ENCODE results near the gene SMIM23.
"Not testable (repeated sequence)": the region's sequence is repeated elsewhere in the genome, so short reads cannot be mapped to it uniquely, and the experiment has no call there.

Gene SMIM23

DNA sequence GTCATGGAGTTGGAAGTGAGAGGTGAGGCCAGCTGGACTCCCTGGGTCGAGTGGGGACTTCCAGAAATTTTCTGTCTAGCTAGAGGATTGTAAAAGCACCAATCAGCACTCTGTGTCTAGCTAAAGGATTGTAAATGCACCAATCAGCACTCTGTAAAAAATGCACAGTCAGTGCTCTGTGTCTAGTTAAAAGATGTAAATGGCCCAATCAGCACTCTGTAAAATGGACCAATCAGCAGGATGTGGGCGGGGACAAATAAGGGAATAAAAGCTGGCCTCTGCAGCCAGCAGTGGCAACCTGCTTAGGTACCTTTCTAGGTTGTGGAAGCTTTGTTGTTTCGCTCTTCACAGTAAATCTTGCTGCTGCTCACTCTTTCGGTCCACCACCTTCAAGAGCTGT is 3.9 kb upstream of the SMIM23 start:
- H2AFZ ChIP-seq (ENCODE audit: low read depth, low read length); H3K9me3 ChIP-seq (ENCODE audit: low read length); H3K36me3 ChIP-seq (ENCODE audit: insufficient read depth, low read length); H3K27me3 ChIP-seq (ENCODE audit: insufficient read depth, low read length); H3K4me1 ChIP-seq (ENCODE audit: insufficient read depth, low read length); H3K4me3 ChIP-seq (ENCODE audit: low read length): not testable (repeated sequence)

DNA sequence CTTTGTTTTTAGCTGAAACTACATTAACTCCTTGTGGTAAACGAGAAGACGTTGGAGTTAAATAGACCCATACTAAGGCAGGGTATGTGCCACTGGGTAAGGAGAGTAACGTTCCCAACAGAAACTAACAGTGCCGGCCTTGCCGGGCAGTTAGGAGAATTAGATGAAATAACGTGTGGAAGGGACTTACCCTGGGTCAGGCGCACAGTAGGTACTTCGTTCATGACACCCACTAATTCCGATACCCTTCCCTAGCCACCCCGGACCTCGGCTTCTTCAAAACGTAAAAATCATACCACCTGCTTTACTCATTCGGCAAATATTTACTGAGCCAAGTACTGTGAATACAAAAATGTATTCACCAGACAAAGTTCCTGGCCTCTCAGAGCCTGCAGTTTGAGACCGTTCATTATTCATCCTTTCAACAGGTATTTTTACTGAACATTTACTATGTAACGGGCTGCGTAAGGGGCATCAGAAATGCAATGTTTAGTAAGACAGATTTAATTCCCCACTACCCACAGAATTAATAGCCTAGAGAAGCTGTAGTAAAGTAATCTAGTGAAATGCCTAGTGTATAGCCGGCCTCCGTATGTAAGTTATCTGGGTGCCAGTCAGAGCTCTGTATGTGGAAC is 3.2 kb upstream of the SMIM23 start:
- Histone ChIP-seq H3K9me3 (ENCODE audit: low read length) (no peaks in the 10 kb centered on the region), H3K27me3 (ENCODE audit: insufficient read depth, low read length) (peaks cover 2% of the 10 kb centered on the region), H3K4me1 (ENCODE audit: insufficient read depth, low read length) (no peaks in the 10 kb centered on the region), H3K36me3 (ENCODE audit: insufficient read depth, low read length) (no peaks in the 10 kb centered on the region), H2AFZ (ENCODE audit: low read depth, low read length) (no peak overlapping the region), H3K4me3 (ENCODE audit: low read length) (no peak overlapping the region)

DNA sequence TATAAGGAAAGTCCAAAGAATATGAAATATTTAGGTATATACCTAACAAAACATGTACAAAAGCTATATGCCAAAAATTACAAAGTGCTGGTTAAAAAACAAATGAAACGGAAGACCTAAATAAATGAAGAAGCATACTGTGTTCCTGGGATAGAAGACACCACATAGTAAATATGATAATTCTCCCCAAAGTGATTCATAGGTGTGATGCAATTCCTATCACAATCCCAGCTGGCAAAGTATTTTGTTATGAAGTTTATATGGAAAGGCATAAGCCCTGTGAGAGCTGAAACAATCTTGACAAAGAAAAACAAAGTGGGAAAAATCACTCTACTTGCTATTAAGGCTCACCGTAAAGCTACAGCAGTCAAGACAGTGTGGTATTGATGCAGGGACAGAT is 2.6 kb upstream of the SMIM23 start:
- Histone ChIP-seq H3K4me1 (ENCODE audit: insufficient read depth, low read length) (no peaks in the 10 kb centered on the region), H3K27me3 (ENCODE audit: insufficient read depth, low read length) (peaks cover 2% of the 10 kb centered on the region), H2AFZ (ENCODE audit: low read depth, low read length) (no peak overlapping the region), H3K9me3 (ENCODE audit: low read length) (no peaks in the 10 kb centered on the region), H3K4me3 (ENCODE audit: low read length) (no peak overlapping the region), H3K36me3 (ENCODE audit: insufficient read depth, low read length) (no peaks in the 10 kb centered on the region)

GRCh38 chr5:171789353-171789752 is 3.7 kb downstream of the SMIM23 start:
- Histone ChIP-seq H3K4me1 (ENCODE audit: insufficient read depth, low read length) (no peaks in the 10 kb centered on the region), H2AFZ (ENCODE audit: low read depth, low read length) (no peak overlapping the region), H3K27me3 (ENCODE audit: insufficient read depth, low read length) (no peaks in the 10 kb centered on the region), H3K4me3 (ENCODE audit: low read length) (no peak overlapping the region), H3K9me3 (ENCODE audit: low read length) (no peaks in the 10 kb centered on the region), H3K36me3 (ENCODE audit: insufficient read depth, low read length) (no peaks in the 10 kb centered on the region)

DNA sequence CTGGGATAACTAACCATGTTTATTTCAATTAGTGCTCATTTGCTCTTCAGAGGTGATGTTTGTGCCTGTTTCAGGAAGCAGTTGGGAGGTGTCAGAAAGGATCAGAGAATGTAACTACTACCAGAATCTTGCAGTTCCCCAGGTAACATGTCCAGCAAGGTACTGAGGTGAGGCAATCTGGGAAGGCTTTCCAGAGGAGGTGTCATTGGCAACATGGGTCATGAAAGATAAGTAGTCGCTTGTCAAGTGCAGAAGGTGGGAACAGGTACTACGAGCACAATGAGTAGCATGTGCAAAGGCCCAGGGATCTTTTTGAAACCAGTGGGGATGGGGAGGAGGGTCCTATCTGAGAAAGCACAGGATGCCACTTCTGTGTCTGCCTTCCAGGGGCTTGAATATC is 4.8 kb downstream of the SMIM23 start:
- Histone ChIP-seq H3K9me3 (ENCODE audit: low read length) (no peaks in the 10 kb centered on the region), H2AFZ (ENCODE audit: low read depth, low read length) (no peak overlapping the region), H3K36me3 (ENCODE audit: insufficient read depth, low read length) (no peaks in the 10 kb centered on the region), H3K4me1 (ENCODE audit: insufficient read depth, low read length) (no peaks in the 10 kb centered on the region), H3K27me3 (ENCODE audit: insufficient read depth, low read length) (no peaks in the 10 kb centered on the region), H3K4me3 (ENCODE audit: low read length) (no peak overlapping the region)

GRCh38 chr5:171794470-171794960 is 8.9 kb downstream of the SMIM23 start:
- Histone ChIP-seq H3K9me3 (ENCODE audit: low read length) (no peaks in the 10 kb centered on the region), H2AFZ (ENCODE audit: low read depth, low read length) (no peak overlapping the region), H3K4me3 (ENCODE audit: low read length) (no peak overlapping the region), H3K4me1 (ENCODE audit: insufficient read depth, low read length) (no peaks in the 10 kb centered on the region), H3K27me3 (ENCODE audit: insufficient read depth, low read length) (peaks cover 5% of the 10 kb centered on the region), H3K36me3 (ENCODE audit: insufficient read depth, low read length) (no peaks in the 10 kb centered on the region)

DNA sequence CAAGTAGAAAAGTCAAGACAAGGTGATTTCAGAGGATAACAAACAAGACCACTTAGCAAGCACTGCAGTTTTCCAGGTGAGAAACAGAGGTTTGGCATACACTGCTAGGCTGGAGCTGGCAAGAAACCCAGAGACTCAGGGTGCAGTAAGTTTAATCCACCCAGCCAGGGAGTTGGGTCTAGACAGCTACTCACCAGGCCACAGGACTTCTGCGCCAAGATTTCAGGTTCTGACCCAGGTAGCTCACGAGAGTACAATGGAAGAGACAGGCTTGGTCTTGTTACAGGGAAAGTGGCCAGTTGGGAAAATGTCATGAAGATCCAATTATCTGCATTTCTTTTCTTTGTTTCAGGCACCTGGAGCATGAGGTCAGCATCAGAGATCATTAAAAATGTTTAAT is 9.8 kb downstream of the SMIM23 start:
- no peaks in the 10 kb centered on the region for H3K36me3 ChIP-seq (ENCODE audit: insufficient read depth, low read length)
- H3K9me3 ChIP-seq (ENCODE audit: low read length): no peaks in the 10 kb centered on the region
- no peak overlapping the region for H2AFZ ChIP-seq (ENCODE audit: low read depth, low read length)
- no peaks in the 10 kb centered on the region for H3K4me1 ChIP-seq (ENCODE audit: insufficient read depth, low read length)
- peaks cover 5% of the 10 kb centered on the region for H3K27me3 ChIP-seq (ENCODE audit: insufficient read depth, low read length)
- H3K4me3 ChIP-seq (ENCODE audit: low read length): no peak overlapping the region

DNA sequence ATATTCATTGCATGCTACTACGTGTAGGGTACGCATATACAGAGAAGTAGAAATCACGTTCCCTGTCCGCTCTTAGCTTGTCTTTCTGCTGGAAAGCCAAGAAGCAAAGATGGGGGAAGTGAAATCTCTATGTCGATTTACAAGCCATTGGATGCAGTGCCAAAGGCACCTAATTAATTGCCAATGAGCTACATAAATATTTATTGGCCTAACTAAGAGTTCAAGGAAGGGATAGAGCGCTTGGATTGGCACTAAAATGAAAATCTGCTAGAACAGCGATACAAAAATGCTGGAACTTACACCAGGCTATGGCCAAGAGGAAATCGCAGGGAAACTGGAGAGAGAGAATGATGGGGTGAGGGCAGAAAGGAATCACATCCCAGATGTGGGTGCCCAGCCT is 10.8 kb downstream of the SMIM23 start:
- H3K36me3 ChIP-seq (ENCODE audit: insufficient read depth, low read length): no peaks in the 10 kb centered on the region
- H3K9me3 ChIP-seq (ENCODE audit: low read length): no peaks in the 10 kb centered on the region
- no peak overlapping the region for H3K4me3 ChIP-seq (ENCODE audit: low read length)
- no peaks in the 10 kb centered on the region for H3K4me1 ChIP-seq (ENCODE audit: insufficient read depth, low read length)
- no peak overlapping the region for H2AFZ ChIP-seq (ENCODE audit: low read depth, low read length)
- peaks cover 5% of the 10 kb centered on the region for H3K27me3 ChIP-seq (ENCODE audit: insufficient read depth, low read length)

- Histone ChIP-seq H3K4me3 (ENCODE audit: low read length) (no peak overlapping the region), H3K27me3 (ENCODE audit: insufficient read depth, low read length) (peaks cover 5% of the 10 kb centered on the region), H2AFZ (ENCODE audit: low read depth, low read length) (no peak overlapping the region), H3K4me1 (ENCODE audit: insufficient read depth, low read length) (no peaks in the 10 kb centered on the region), H3K9me3 (ENCODE audit: low read length) (no peaks in the 10 kb centered on the region), H3K36me3 (ENCODE audit: insufficient read depth, low read length) (no peaks in the 10 kb centered on the region)
Observed at GRCh38 chr5:171797543-171797942, 11.9 kb downstream of the SMIM23 start.

GRCh38 chr5:171798418-171798817 is 12.8 kb downstream of the SMIM23 start:
- Histone ChIP-seq H3K27me3 (ENCODE audit: insufficient read depth, low read length) (peaks cover 5% of the 10 kb centered on the region), H3K36me3 (ENCODE audit: insufficient read depth, low read length) (no peaks in the 10 kb centered on the region), H3K4me3 (ENCODE audit: low read length) (no peak overlapping the region), H3K4me1 (ENCODE audit: insufficient read depth, low read length) (no peaks in the 10 kb centered on the region), H2AFZ (ENCODE audit: low read depth, low read length) (no peak overlapping the region), H3K9me3 (ENCODE audit: low read length) (no peaks in the 10 kb centered on the region)

DNA sequence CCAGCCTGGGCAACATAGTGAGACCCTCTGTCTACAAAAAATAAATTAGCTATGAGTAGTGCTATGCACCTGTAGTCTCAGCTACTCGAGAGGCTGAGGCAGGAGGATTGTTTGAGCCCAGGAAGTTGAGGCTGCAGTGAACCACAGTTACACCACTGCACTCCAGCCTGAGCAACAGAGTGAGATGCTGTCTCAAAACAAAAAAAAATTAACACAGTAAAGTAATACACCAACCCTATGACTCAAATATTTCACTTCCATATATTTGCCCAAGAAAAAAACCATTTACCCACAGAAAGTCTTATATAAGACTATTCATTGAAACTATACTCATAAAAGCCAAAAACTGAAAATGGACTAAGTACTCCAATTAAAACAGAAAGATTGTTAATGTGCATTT is 16.2 kb downstream of the SMIM23 start:
- Histone ChIP-seq H2AFZ (ENCODE audit: low read depth, low read length) (no peak overlapping the region), H3K9me3 (ENCODE audit: low read length) (no peaks in the 10 kb centered on the region), H3K36me3 (ENCODE audit: insufficient read depth, low read length) (no peaks in the 10 kb centered on the region), H3K4me1 (ENCODE audit: insufficient read depth, low read length) (no peaks in the 10 kb centered on the region), H3K4me3 (ENCODE audit: low read length) (no peak overlapping the region), H3K27me3 (ENCODE audit: insufficient read depth, low read length) (peaks cover 4% of the 10 kb centered on the region)

DNA sequence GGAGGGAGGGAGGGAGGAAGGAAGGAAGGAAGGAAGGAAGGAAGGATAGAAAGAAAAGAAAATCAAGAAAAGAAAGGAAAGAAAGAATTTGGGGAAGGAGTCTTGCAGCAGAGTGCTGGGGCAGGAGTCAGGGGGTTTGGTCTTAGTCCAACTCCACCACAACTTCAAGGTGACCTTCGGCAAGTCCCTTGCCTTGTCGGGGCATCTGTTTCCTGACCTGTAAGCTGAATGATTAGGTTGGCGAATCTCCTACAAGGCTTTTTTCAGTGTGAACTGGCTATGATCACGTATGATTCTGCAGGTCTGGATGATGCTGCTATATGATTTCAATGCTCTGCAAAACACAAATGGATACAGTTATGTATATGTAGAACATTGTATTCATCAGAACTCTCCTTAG is 20.1 kb downstream of the SMIM23 start:
- Histone ChIP-seq H2AFZ (ENCODE audit: low read depth, low read length) (no peak overlapping the region), H3K9me3 (ENCODE audit: low read length) (no peaks in the 10 kb centered on the region), H3K4me3 (ENCODE audit: low read length) (no peak overlapping the region), H3K36me3 (ENCODE audit: insufficient read depth, low read length) (no peaks in the 10 kb centered on the region), H3K27me3 (ENCODE audit: insufficient read depth, low read length) (peaks cover 8% of the 10 kb centered on the region), H3K4me1 (ENCODE audit: insufficient read depth, low read length) (no peaks in the 10 kb centered on the region)

- peaks cover 1% of the 10 kb centered on the region for H3K9me3 ChIP-seq (ENCODE audit: low read length)
- no peak overlapping the region for H3K4me3 ChIP-seq (ENCODE audit: low read length)
- no peaks in the 10 kb centered on the region for H3K36me3 ChIP-seq (ENCODE audit: insufficient read depth, low read length)
- H3K27me3 ChIP-seq (ENCODE audit: insufficient read depth, low read length): peaks cover 8% of the 10 kb centered on the region
- no peaks in the 10 kb centered on the region for H3K4me1 ChIP-seq (ENCODE audit: insufficient read depth, low read length)
- H2AFZ ChIP-seq (ENCODE audit: low read depth, low read length): no peak overlapping the region
Observed at GRCh38 chr5:171806976-171807747, 21.5 kb downstream of the SMIM23 start.

Data from neuron (in vitro differentiated cells).